Measurements from ENCODE around the gene SLC37A1.
A peak's percentile ranks its signal among the peaks of the same experiment; 100 is the strongest.

The SLC37A1 gene

GRCh38 chr21:42530167-42530518 is 16.5 kb downstream of the SLC37A1 start:
- no peak overlapping the region for H3K23ac ChIP-seq (ENCODE audit: low read length in 2 of 2)
- peaks cover 0 to 57% of the 10 kb centered on the region in 2 experiments for H3K36me3 ChIP-seq (ENCODE audit: control insufficient read depth in 1 of 2, insufficient read depth in 2 of 2, low read depth in 1 of 2, low read length in 2 of 2)
- DNase-seq = no peak
- H3K4ac ChIP-seq (ENCODE audit: low read depth in 1 of 2, low read length in 2 of 2) = no peak overlapping the region
- WGBS = 89% methylated on average over 5 of the region's 5 CpGs
- H2BK5ac ChIP-seq (ENCODE audit: low read depth, low read length, poor library complexity, severe bottlenecking) = no peak overlapping the region
- H3K4me3 ChIP-seq (ENCODE audit: insufficient read depth in 1 of 2, low read depth in 1 of 2, low read length in 2 of 2) = no peak overlapping the region
- H2BK120ac ChIP-seq (ENCODE audit: low read depth, low read length) = no peak overlapping the region
- no peak overlapping the region for H2BK15ac ChIP-seq (ENCODE audit: low read depth, poor library complexity, severe bottlenecking)
- no peak overlapping the region for H4K91ac ChIP-seq (ENCODE audit: low read length)
- H3K9me3 ChIP-seq (ENCODE audit: control insufficient read depth, low read length) = no peaks in the 10 kb centered on the region
- H2AFZ ChIP-seq (ENCODE audit: low read depth, low read length) = no peak overlapping the region
- no peak overlapping the region for H2BK12ac ChIP-seq (ENCODE audit: low read length in 2 of 2)
- no peak overlapping the region for H4K8ac ChIP-seq (ENCODE audit: low read length)
- no peak overlapping the region for H3K9ac ChIP-seq (ENCODE audit: low read length)
- no peaks in the 10 kb centered on the region for H3K27me3 ChIP-seq (ENCODE audit: control insufficient read depth in 1 of 2, insufficient read depth in 1 of 2, low read length in 2 of 2)
- H3K27ac ChIP-seq (ENCODE audit: low read length, poor library complexity, severe bottlenecking) = no peak overlapping the region
- no peak overlapping the region for H2AK5ac ChIP-seq (ENCODE audit: low read length, severe bottlenecking)
- peaks cover 41% of the 10 kb centered on the region for H3K79me1 ChIP-seq (replicated peaks; ENCODE audit: low read length, poor library complexity, severe bottlenecking)
- no peak overlapping the region for H3K18ac ChIP-seq (ENCODE audit: low read depth in 1 of 2, low read length in 2 of 2)
- no peak overlapping the region for H3K14ac ChIP-seq (ENCODE audit: low read length in 2 of 2)
- peaks cover 35% of the 10 kb centered on the region for H3K4me1 ChIP-seq (ENCODE audit: control insufficient read depth, insufficient read depth, low read depth, low read length)
- no peak overlapping the region for H3K4me2 ChIP-seq (ENCODE audit: low read length, poor library complexity, severe bottlenecking)

GRCh38 chr21:42531771-42532170 is 18.1 kb downstream of the SLC37A1 start:
- no peak for DNase-seq
- Histone ChIP-seq H3K36me3 (ENCODE audit: control insufficient read depth in 1 of 2, insufficient read depth in 2 of 2, low read depth in 1 of 2, low read length in 2 of 2) (peaks cover 0 to 70% of the 10 kb centered on the region in 2 experiments), H2BK15ac (ENCODE audit: low read depth, poor library complexity, severe bottlenecking) (no peak overlapping the region), H2AFZ (ENCODE audit: low read depth, low read length) (no peak overlapping the region), H3K9ac (ENCODE audit: low read length) (no peak overlapping the region), H3K4ac (ENCODE audit: low read depth in 1 of 2, low read length in 2 of 2) (no peak overlapping the region), H3K9me3 (ENCODE audit: control insufficient read depth, low read length) (no peaks in the 10 kb centered on the region), H4K91ac (ENCODE audit: low read length) (no peak overlapping the region), H3K27ac (ENCODE audit: low read length, poor library complexity, severe bottlenecking) (no peak overlapping the region), H3K4me3 (ENCODE audit: insufficient read depth in 1 of 2, low read depth in 1 of 2, low read length in 2 of 2) (no peak overlapping the region), H3K79me1 (replicated peaks; ENCODE audit: low read length, poor library complexity, severe bottlenecking) (peaks cover 47% of the 10 kb centered on the region), H2AK5ac (ENCODE audit: low read length, severe bottlenecking) (no peak overlapping the region), H3K4me1 (ENCODE audit: control insufficient read depth, insufficient read depth, low read depth, low read length) (peaks cover 39% of the 10 kb centered on the region), H3K18ac (ENCODE audit: low read depth in 1 of 2, low read length in 2 of 2) (no peak overlapping the region), H3K23ac (ENCODE audit: low read length in 2 of 2) (no peak overlapping the region), H3K4me2 (ENCODE audit: low read length, poor library complexity, severe bottlenecking) (no peak overlapping the region), H3K14ac (ENCODE audit: low read length in 2 of 2) (no peak overlapping the region), H2BK120ac (ENCODE audit: low read depth, low read length) (no peak overlapping the region), H4K8ac (ENCODE audit: low read length) (no peak overlapping the region), H3K27me3 (ENCODE audit: control insufficient read depth in 1 of 2, insufficient read depth in 1 of 2, low read length in 2 of 2) (no peaks in the 10 kb centered on the region), H2BK12ac (ENCODE audit: low read length in 2 of 2) (no peak overlapping the region), H2BK5ac (ENCODE audit: low read depth, low read length, poor library complexity, severe bottlenecking) (no peak overlapping the region)
- WGBS = 93% methylated on average over 7 of the region's 8 CpGs

- no peak for DNase-seq
- Histone ChIP-seq H3K27ac (ENCODE audit: low read length, poor library complexity, severe bottlenecking) (no peak overlapping the region), H3K4me2 (ENCODE audit: low read length, poor library complexity, severe bottlenecking) (no peak overlapping the region), H3K4me3 (ENCODE audit: insufficient read depth in 1 of 2, low read depth in 1 of 2, low read length in 2 of 2) (peak overlapping the region in 1 of 2 experiments; percentile 15), H3K4me1 (ENCODE audit: control insufficient read depth, insufficient read depth, low read depth, low read length) (peaks cover 38% of the 10 kb centered on the region), H3K79me1 (replicated peaks; ENCODE audit: low read length, poor library complexity, severe bottlenecking) (peaks cover 39% of the 10 kb centered on the region), H2AK5ac (ENCODE audit: low read length, severe bottlenecking) (no peak overlapping the region), H3K14ac (ENCODE audit: low read length in 2 of 2) (no peak overlapping the region), H3K4ac (ENCODE audit: low read depth in 1 of 2, low read length in 2 of 2) (no peak overlapping the region), H2BK12ac (ENCODE audit: low read length in 2 of 2) (no peak overlapping the region), H4K8ac (ENCODE audit: low read length) (no peak overlapping the region), H2BK120ac (ENCODE audit: low read depth, low read length) (no peak overlapping the region), H3K9me3 (ENCODE audit: control insufficient read depth, low read length) (no peaks in the 10 kb centered on the region), H4K91ac (ENCODE audit: low read length) (no peak overlapping the region), H3K18ac (ENCODE audit: low read depth in 1 of 2, low read length in 2 of 2) (peak overlapping the region in 1 of 2 experiments; percentile 28), H2BK5ac (ENCODE audit: low read depth, low read length, poor library complexity, severe bottlenecking) (no peak overlapping the region), H2BK15ac (ENCODE audit: low read depth, poor library complexity, severe bottlenecking) (no peak overlapping the region), H3K36me3 (ENCODE audit: control insufficient read depth in 1 of 2, insufficient read depth in 2 of 2, low read depth in 1 of 2, low read length in 2 of 2) (peaks cover 0 to 66% of the 10 kb centered on the region in 2 experiments), H3K23ac (ENCODE audit: low read length in 2 of 2) (no peak overlapping the region), H3K9ac (ENCODE audit: low read length) (no peak overlapping the region), H3K27me3 (ENCODE audit: control insufficient read depth in 1 of 2, insufficient read depth in 1 of 2, low read length in 2 of 2) (no peaks in the 10 kb centered on the region), H2AFZ (ENCODE audit: low read depth, low read length) (no peak overlapping the region)
- WGBS = 88% methylated on average over 18 of the region's 18 CpGs
Observed at GRCh38 chr21:42532466-42533181, 19.0 kb downstream of the SLC37A1 start.

GRCh38 chr21:42533306-42533962 is 19.8 kb downstream of the SLC37A1 start:
- Histone ChIP-seq H3K23ac (ENCODE audit: low read length in 2 of 2) (no peak overlapping the region), H3K18ac (ENCODE audit: low read depth in 1 of 2, low read length in 2 of 2) (no peak overlapping the region), H4K91ac (ENCODE audit: low read length) (no peak overlapping the region), H2AFZ (ENCODE audit: low read depth, low read length) (no peak overlapping the region), H3K27ac (ENCODE audit: low read length, poor library complexity, severe bottlenecking) (no peak overlapping the region), H3K4me3 (ENCODE audit: insufficient read depth in 1 of 2, low read depth in 1 of 2, low read length in 2 of 2) (no peak overlapping the region), H3K9me3 (ENCODE audit: control insufficient read depth, low read length) (no peaks in the 10 kb centered on the region), H3K4me2 (ENCODE audit: low read length, poor library complexity, severe bottlenecking) (no peak overlapping the region), H3K79me1 (replicated peaks; ENCODE audit: low read length, poor library complexity, severe bottlenecking) (peaks cover 41% of the 10 kb centered on the region), H2AK5ac (ENCODE audit: low read length, severe bottlenecking) (no peak overlapping the region), H3K14ac (ENCODE audit: low read length in 2 of 2) (no peak overlapping the region), H3K36me3 (ENCODE audit: control insufficient read depth in 1 of 2, insufficient read depth in 2 of 2, low read depth in 1 of 2, low read length in 2 of 2) (peaks cover 0 to 64% of the 10 kb centered on the region in 2 experiments), H4K8ac (ENCODE audit: low read length) (no peak overlapping the region), H2BK12ac (ENCODE audit: low read length in 2 of 2) (no peak overlapping the region), H3K4me1 (ENCODE audit: control insufficient read depth, insufficient read depth, low read depth, low read length) (peaks cover 39% of the 10 kb centered on the region), H3K4ac (ENCODE audit: low read depth in 1 of 2, low read length in 2 of 2) (no peak overlapping the region), H2BK15ac (ENCODE audit: low read depth, poor library complexity, severe bottlenecking) (no peak overlapping the region), H3K9ac (ENCODE audit: low read length) (no peak overlapping the region), H3K27me3 (ENCODE audit: control insufficient read depth in 1 of 2, insufficient read depth in 1 of 2, low read length in 2 of 2) (no peaks in the 10 kb centered on the region), H2BK120ac (ENCODE audit: low read depth, low read length) (no peak overlapping the region), H2BK5ac (ENCODE audit: low read depth, low read length, poor library complexity, severe bottlenecking) (no peak overlapping the region)
- no peak for DNase-seq
- WGBS = 92% methylated on average over 11 of the region's 13 CpGs
